Osteocyte (in vitro differentiated cells): Measurements from ENCODE around the gene TSPEAR. TPM values are rescaled to one million over a fixed set of nuclear protein-coding genes. Genes with fewer than 3 reads are reported as not detected.

Experiments
- DNase-seq: peaks from one replicate; pipeline ENCODE4 v3.0.0; 2021; ENCODE audit warnings: mixed read lengths; ENCODE audit not compliant: unreplicated experiment; ENCODE audit errors: extremely low spot score
- H3K27ac Mint-ChIP-seq: one replicate; pipeline ENCODE4 v1.8.0; 2021; ENCODE audit warnings: mild to moderate bottlenecking, mixed read lengths; ENCODE audit not compliant: unreplicated experiment
- H3K27me3 Mint-ChIP-seq: one replicate; pipeline ENCODE4 v1.8.0; 2021; ENCODE audit warnings: mixed read lengths; ENCODE audit not compliant: unreplicated experiment
- H3K36me3 Mint-ChIP-seq: one replicate; pipeline ENCODE4 v1.8.0; 2021; ENCODE audit warnings: mixed read lengths; ENCODE audit not compliant: unreplicated experiment
- H3K4me1 Mint-ChIP-seq: one replicate; pipeline ENCODE4 v1.8.0; 2021; ENCODE audit warnings: mixed read lengths; ENCODE audit not compliant: unreplicated experiment
- H3K4me3 Mint-ChIP-seq: one replicate; pipeline ENCODE4 v1.8.0; 2021; ENCODE audit warnings: mild to moderate bottlenecking, moderate library complexity, mixed read lengths; ENCODE audit not compliant: unreplicated experiment
- H3K9me3 Mint-ChIP-seq: one replicate; pipeline ENCODE4 v1.8.0; 2021; ENCODE audit warnings: mixed read lengths; ENCODE audit not compliant: unreplicated experiment
- total RNA-seq: library from RNA; stranded (reverse); gene quantifications from 2 replicates; pipeline ENCODE4 v1.2.1, GENCODE V29; 2021
- TF ChIP-seq, protein P1 (sequence below): fragments of 200-600 bp; sonication (generic); IDR thresholded peaks from 2 replicates; pipeline ENCODE4 v1.5.0; 2021; ENCODE audit warnings: antibody characterized with exemption, mild to moderate bottlenecking, moderate library complexity

Gene TSPEAR
- total RNA-seq, 1 donor from 2014 or later = not detected

DNA sequence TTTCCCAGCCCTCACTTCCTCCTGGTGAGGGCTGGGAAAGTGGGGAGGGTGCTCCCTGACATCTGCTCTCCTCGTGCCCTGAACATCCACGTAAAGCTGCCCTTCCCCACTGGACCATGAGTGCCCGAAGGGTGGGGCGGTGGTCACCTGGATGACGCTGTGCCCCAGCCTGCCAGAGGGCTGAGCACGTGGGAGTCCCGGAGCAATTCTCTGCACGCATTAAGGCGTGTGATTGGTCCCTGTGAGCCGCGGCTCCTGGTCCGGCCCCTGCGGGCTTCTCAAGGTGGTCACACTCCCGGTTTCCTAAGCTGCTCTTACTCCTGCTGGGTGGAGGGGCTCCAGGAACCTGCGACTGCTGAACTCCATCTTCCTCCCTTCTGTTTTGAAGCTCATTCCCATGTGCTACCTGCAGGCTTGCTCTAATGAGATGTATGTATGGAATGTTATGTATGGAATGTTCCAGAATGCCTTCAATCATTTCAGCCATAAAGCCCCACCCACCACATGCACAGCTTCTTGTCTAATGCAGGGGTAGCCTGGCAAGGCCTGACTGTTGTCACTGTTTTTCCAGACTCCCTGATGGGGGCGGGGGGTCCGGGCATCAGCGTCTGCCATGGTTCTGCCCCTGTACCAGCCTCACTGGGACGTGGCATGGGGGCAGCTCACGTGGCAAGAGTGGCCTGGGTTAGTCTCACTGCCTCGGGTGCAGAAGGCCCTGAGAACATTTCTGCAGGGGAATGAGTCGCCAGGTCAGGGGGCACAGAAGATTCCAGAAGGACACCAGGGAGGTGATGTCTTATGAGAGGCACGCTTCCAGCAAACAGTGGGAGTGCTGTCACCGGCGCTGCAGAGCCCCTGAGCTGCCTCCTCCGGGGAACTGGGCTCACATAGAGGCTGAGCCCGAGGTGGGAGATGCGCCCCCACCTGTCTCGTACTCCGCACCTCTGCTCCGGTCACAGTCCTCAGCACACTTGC is 190.8 kb downstream of the TSPEAR start:
- DNase-seq = no peak
- Mint-ChIP-seq H3K27me3 (no peaks in the 10 kb centered on the region), H3K4me3 (no peak overlapping the region), H3K27ac (no peak overlapping the region), H3K4me1 (no peaks in the 10 kb centered on the region), H3K36me3 (no peaks in the 10 kb centered on the region), H3K9me3 (no peaks in the 10 kb centered on the region)
- TF ChIP-seq, protein P1, sequence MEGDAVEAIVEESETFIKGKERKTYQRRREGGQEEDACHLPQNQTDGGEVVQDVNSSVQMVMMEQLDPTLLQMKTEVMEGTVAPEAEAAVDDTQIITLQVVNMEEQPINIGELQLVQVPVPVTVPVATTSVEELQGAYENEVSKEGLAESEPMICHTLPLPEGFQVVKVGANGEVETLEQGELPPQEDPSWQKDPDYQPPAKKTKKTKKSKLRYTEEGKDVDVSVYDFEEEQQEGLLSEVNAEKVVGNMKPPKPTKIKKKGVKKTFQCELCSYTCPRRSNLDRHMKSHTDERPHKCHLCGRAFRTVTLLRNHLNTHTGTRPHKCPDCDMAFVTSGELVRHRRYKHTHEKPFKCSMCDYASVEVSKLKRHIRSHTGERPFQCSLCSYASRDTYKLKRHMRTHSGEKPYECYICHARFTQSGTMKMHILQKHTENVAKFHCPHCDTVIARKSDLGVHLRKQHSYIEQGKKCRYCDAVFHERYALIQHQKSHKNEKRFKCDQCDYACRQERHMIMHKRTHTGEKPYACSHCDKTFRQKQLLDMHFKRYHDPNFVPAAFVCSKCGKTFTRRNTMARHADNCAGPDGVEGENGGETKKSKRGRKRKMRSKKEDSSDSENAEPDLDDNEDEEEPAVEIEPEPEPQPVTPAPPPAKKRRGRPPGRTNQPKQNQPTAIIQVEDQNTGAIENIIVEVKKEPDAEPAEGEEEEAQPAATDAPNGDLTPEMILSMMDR = no peak

DNA sequence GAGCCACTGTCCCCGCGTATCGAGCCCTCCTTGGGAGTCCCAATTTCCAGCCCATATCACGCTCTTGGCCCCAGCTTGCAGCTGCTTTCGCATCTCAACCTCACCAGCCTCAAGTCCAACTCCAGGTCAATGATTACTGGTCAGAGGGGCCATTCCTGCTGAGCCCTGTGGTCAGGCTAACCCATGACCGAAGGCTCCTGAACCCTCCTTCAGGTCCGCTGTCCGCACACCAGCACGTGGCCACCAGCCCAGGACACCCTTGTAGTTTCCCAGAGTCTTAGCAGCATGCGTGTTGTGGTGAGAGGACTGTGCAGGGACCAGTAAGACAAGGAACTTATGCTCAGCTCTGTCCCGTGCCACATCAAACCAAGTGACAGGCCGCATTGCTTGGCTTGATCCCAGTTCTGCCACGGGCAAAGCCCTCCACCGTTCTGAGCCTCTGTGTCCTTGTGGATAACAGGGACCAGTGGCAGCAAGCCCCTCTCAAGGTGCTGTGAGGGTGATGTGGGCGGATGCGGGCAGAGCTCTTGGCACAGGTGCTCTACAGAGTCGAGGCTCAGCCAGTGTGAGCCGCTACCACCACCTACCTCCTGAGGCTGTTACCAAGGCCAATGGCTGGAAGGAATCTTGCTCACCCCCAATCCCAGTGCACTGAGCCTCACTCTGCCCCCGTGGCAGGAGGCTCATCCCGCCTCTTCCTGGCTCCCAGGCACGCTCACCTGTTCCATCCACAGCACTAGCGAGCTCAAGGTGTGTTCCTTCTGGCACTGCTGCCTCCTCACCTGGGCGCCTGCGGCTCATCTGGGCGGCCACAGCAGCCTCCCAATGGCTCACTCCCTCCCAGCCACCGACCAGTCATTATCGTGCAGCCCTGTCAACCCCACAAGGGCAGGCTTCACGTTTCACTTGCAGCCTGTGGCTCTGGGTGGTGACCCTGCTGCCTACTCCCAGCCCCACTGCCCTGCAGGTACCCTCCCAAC is 191.7 kb downstream of the TSPEAR start:
- no peak for DNase-seq
- no peaks in the 10 kb centered on the region for H3K27me3 Mint-ChIP-seq
- TF ChIP-seq, protein P1 = no peak
- no peak overlapping the region for H3K27ac Mint-ChIP-seq
- no peaks in the 10 kb centered on the region for H3K4me1 Mint-ChIP-seq
- no peaks in the 10 kb centered on the region for H3K36me3 Mint-ChIP-seq
- no peaks in the 10 kb centered on the region for H3K9me3 Mint-ChIP-seq
- H3K4me3 Mint-ChIP-seq = no peak overlapping the region

DNA sequence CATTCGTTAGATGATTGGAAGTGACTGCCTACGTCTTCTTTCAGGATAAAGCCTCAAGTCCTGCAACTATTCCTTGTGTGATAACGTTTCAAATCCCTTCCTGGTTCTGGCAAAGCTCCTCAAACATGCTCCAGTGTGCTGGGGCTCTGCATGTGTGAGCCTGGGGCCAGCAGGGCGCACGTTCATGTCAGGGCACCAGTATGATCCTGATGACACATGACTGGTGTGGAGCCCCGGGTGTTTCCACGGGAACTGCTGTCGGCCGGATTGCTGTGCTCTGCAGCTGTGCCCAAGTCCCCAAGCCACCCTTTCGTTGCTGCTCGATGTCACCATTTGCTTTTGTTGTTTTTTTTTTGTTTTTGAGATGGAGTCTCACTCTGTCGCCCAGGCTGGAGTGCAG is 192.7 kb downstream of the TSPEAR start:
- Mint-ChIP-seq H3K9me3 (no peaks in the 10 kb centered on the region), H3K27me3 (no peaks in the 10 kb centered on the region), H3K27ac (no peak overlapping the region), H3K4me1 (no peaks in the 10 kb centered on the region), H3K36me3 (no peaks in the 10 kb centered on the region), H3K4me3 (no peak overlapping the region)
- TF ChIP-seq, protein P1 = no peak
- no peak for DNase-seq

DNA sequence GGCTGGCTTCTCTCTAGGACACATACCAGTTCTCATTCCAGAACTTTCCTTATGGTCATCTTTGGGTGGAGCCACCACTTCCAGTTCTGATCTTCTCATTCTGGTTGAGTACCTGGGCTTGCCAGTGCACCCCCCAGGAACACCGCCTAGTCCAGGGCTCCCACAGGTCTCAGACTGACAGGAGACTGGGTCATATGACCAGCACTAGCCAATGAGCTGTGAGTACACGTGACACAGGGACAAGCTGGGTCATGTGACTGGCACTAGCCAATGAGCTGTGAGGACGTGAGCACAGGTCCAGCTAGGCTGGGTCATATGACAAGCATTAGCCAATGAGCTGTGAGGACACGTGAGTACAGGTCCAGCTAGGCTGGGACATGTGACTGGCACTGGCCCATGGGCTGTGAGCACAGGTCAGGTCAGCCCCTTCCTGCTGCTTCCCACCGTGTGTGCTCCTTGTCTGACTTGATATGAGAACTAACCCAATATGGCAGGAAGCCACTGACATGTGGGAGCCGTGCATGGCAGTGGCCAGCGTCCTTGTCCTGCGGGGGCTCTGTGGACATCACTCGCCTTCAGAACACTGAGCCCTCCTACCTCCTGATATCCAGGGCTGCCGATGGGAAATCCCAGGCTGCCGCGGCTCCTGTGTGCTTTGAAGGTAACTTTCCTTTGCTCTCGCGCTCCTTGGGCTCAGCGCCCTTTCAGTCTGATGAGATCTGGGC is 194.0 kb downstream of the TSPEAR start:
- H3K27ac Mint-ChIP-seq = no peak overlapping the region
- no peaks in the 10 kb centered on the region for H3K4me1 Mint-ChIP-seq
- H3K4me3 Mint-ChIP-seq = no peak overlapping the region
- H3K27me3 Mint-ChIP-seq = peaks cover 3% of the 10 kb centered on the region
- no peaks in the 10 kb centered on the region for H3K9me3 Mint-ChIP-seq
- no peak for DNase-seq
- H3K36me3 Mint-ChIP-seq = no peaks in the 10 kb centered on the region
- TF ChIP-seq, protein P1 = no peak
